Heart left ventricle (tissue), 16 donors: ENCODE measurements around the gene ATP5PB. TPM values are rescaled to one million over a fixed set of nuclear protein-coding genes. Genes with fewer than 3 reads are reported as not detected.

Experiments
- ATAC-seq, 4 donors: fragments of 200-7000 bp; cut with Tn5 transposase; one replicate each; pipeline ENCODE4 v1.9.1; 2020 to 2022; ENCODE audit warnings: moderate library complexity in 4 of 4, mild to moderate bottlenecking in 3 of 4, moderate number of reproducible peaks in 1 of 4
- DNase-seq, 5 donors: peaks; one replicate each; pipeline ENCODE4 v3.0.0-alpha.2; 2020
- H3K27ac ChIP-seq, 12 donors: fragments of 200-600 bp; sonication (generic) in 4 of 12; one replicate each; pipeline versions ENCODE4 v1.5.0 to v1.8.0; 2016 to 2022; ENCODE audit warnings: mild to moderate bottlenecking in 2 of 12
- H3K27me3 ChIP-seq, 9 donors: fragments of 200-600 bp; sonication (generic) in 2 of 9; one replicate each; pipeline versions ENCODE4 v1.5.1 to v1.8.0; 2016 to 2022; ENCODE audit warnings: mild to moderate bottlenecking in 3 of 9
- H3K36me3 ChIP-seq, 9 donors: fragments of 200-600 bp; sonication (generic) in 2 of 9; one replicate each; pipeline versions ENCODE4 v1.5.0 to v1.8.0; 2018 to 2022; ENCODE audit warnings: mild to moderate bottlenecking in 2 of 9
- H3K4me1 ChIP-seq, 12 donors: fragments of 200-600 bp; sonication (generic) in 4 of 12; one replicate each; pipeline versions ENCODE4 v1.5.0 to v1.8.0; 2016 to 2022; ENCODE audit warnings: mild to moderate bottlenecking in 3 of 12
- H3K4me3 ChIP-seq, 12 donors: fragments of 200-600 bp; sonication (generic) in 4 of 12; one replicate each; pipeline versions ENCODE4 v1.5.0 to v1.8.0; 2017 to 2022; ENCODE audit warnings: mild to moderate bottlenecking in 9 of 12, moderate library complexity in 4 of 12
- H3K9me3 ChIP-seq, 12 donors: fragments of 200-600 bp; sonication (generic) in 4 of 12; one replicate each; pipeline versions ENCODE4 v1.5.0 to v1.8.0; 2016 to 2022; ENCODE audit warnings: mild to moderate bottlenecking in 1 of 12
- CTCF ChIP-seq, 12 donors: fragments of 200-600 bp; sonication (generic) in 4 of 12; IDR thresholded peaks; one replicate each; pipeline versions ENCODE4 v1.5.0 to v1.8.0; 2018 to 2022; ENCODE audit warnings: antibody characterized with exemption in 12 of 12, mild to moderate bottlenecking in 5 of 12
- POLR2A ChIP-seq, 2 donors: fragments of 450-650 bp; IDR thresholded peaks; one replicate each; pipeline ENCODE4 v1.6.1; 2017; ENCODE audit warnings: antibody characterized with exemption in 2 of 2, mild to moderate bottlenecking in 2 of 2, moderate library complexity in 2 of 2
- WGBS, 4 donors: extraction: QIAGEN DNeasy Blood & Tissue Kit in 2 of 4; methylation state at CpG; one replicate each; pipeline versions ENCODE4 v1.1.5 to v1.1.7; 2013 to 2018; 5-methylcytosine and 5-hydroxymethylcytosine counted together
- intact Hi-C, 10 donors: fragments of 100-400 bp; cut with DNase I; formaldehyde crosslinking; loops; one replicate each; pipeline versions ENCODE4 v1.11.1 to v1.14.2; 2022
- polyA plus RNA-seq, 2 donors: library from polyadenylated mRNA; stranded (reverse); fragments of 200-250 nt; gene quantifications; one replicate each; pipeline ENCODE4 v1.2.3, GENCODE V29; 2013
- total RNA-seq, 9 donors: library from RNA; depleted of rRNA in 2 of 9; stranded (reverse); fragments of >200 nt in 2 of 9; fragmentation: NEBNext Ultra II Directional in 3 of 9; extraction: Animal tissue kit (Norgen Biotek cat#: 25700) in 3 of 9; gene quantifications; one replicate each; pipeline versions ENCODE4 v1.1.0 to v1.2.4, GENCODE V29; 2016 to 2023
- donor health status: ischemic (EF 13 %, LVEDD 7.1; RV severe dilation, severe dysfunction).
- donor health status: healthy with polysubstance abuse.
- donor health status: DM: no; HTN: yes; CAD: no.
- donor health status: DM: no; HTN: no; CAD: no.
- donor health status: ischemic (EF 25% LVEDD 6.9; RV normal size, moderate dysfunction).
- donor health status: ischemic (EF 25% LVEDD 5.7; RV mildly dilated, moderate dysfunction).
- donor health status: healthy.
- donor health status: DM: yes; HTN: yes; CAD: no.
- donor health status: ischemic (EF 35%, LVEDD 5.7; RV mildly dilated, moderate dysfunction).
- donor health status: nonischemic (EF 11% LVEDD 7.7; RV severe dilation, severe dysfunction).
- donor health status: DM: yes; HTN: yes; CAD: no.
- donor health status: PGD.
- donor health status: ischemic (EF 29% LVEDD 5.4; RV normal size, mild dysfunction).
- donor health status: nonischemic (EF 23%, LVEDD 6.1; RV moderate dilation, normal function).

Gene ATP5PB
- total and polyA plus RNA-seq, 11 donors, result 394 to 878 (median 625) TPM

GRCh38 chr1:111488669-111489068 is 39.4 kb downstream of the ATP5PB start:
- peaks cover 0 to 69% (median 0%) of the 10 kb centered on the region in 12 donors for H3K4me1 ChIP-seq
- intact Hi-C loops, result loop anchor here in 2 of 10 donors (10.0 kb wide), 2 partner anchors 876 to 886 kb away; no protein-coding TSS in a partner anchor
- H3K27me3 ChIP-seq, result no peaks in the 10 kb centered on the region
- 95 to 98% (median 97%) methylated on average over 9 of the region's 9 CpGs for WGBS, 4 donors
- H3K9me3 ChIP-seq, result no peaks in the 10 kb centered on the region
- H3K27ac ChIP-seq, result peak overlapping the region in 2 of 12 donors; percentile 30 to 92
- TF ChIP-seq POLR2A (IDR thresholded peaks at IDR 0.05) (no peak), CTCF (IDR thresholded peaks at IDR 0.05) (no peak)
- ATAC-seq, result no peak
- no peaks in the 10 kb centered on the region for H3K36me3 ChIP-seq
- peak overlapping the region in 1 of 12 donors; percentile 43 for H3K4me3 ChIP-seq
- DNase-seq, result no peak

GRCh38 chr1:111489604-111490003 is 40.3 kb downstream of the ATP5PB start:
- H3K27ac ChIP-seq, result peak overlapping the region in 4 of 12 donors; percentile 5 to 92 (median 26)
- WGBS, 4 donors, result 75 to 85% (median 82%) methylated on average over 4 of the region's 4 CpGs
- ATAC-seq, result peak; percentile 78 to 91 (median 85)

GRCh38 chr1:111490220-111490619 is 41.0 kb downstream of the ATP5PB start:
- Histone ChIP-seq H3K4me1 (peaks cover 0 to 53% (median 0%) of the 10 kb centered on the region in 12 donors), H3K27me3 (no peaks in the 10 kb centered on the region), H3K4me3 (no peak overlapping the region), H3K9me3 (peaks cover 0 to 4% (median 0%) of the 10 kb centered on the region in 12 donors), H3K36me3 (no peaks in the 10 kb centered on the region), H3K27ac (peak overlapping the region in 4 of 12 donors; percentile 12 to 92 (median 41))
- DNase-seq (no peak), ATAC-seq (no peak)
- TF ChIP-seq CTCF (IDR thresholded peaks at IDR 0.05) (no peak), POLR2A (IDR thresholded peaks at IDR 0.05) (no peak)
- intact Hi-C loops, result no loop called here
- WGBS, 4 donors, result 93 to 94% (median 93%) methylated on average over 4 of the region's 4 CpGs

More at GRCh38 chr1:111489604-111490003, 40.3 kb downstream of the ATP5PB start:
- H3K27me3 ChIP-seq, result no peaks in the 10 kb centered on the region
- intact Hi-C loops, result loop anchor here in 2 of 10 donors (10.0 kb wide), 2 partner anchors 875 to 885 kb away; no protein-coding TSS in a partner anchor
- peaks cover 0 to 2% (median 0%) of the 10 kb centered on the region in 12 donors for H3K9me3 ChIP-seq
- H3K36me3 ChIP-seq, result no peaks in the 10 kb centered on the region
- no peak for DNase-seq
- H3K4me1 ChIP-seq, result peaks cover 0 to 59% (median 0%) of the 10 kb centered on the region in 12 donors
- H3K4me3 ChIP-seq, result peak overlapping the region in 1 of 12 donors; percentile 12
- TF ChIP-seq POLR2A (IDR thresholded peaks at IDR 0.05) (no peak), CTCF (IDR thresholded peaks at IDR 0.05) (no peak)

- Histone ChIP-seq H3K27ac (peak overlapping the region in 2 of 12 donors; percentile 43 to 92), H3K4me1 (peaks cover 0 to 52% (median 0%) of the 10 kb centered on the region in 12 donors), H3K4me3 (no peak overlapping the region), H3K9me3 (peaks cover 0 to 4% (median 0%) of the 10 kb centered on the region in 12 donors), H3K27me3 (no peaks in the 10 kb centered on the region), H3K36me3 (no peaks in the 10 kb centered on the region)
- DNase-seq (no peak), ATAC-seq (no peak)
- 81 to 91% (median 87%) methylated on average over 7 of the region's 7 CpGs for WGBS, 4 donors
- intact Hi-C loops, result no loop called here
- TF ChIP-seq POLR2A (IDR thresholded peaks at IDR 0.05) (no peak), CTCF (IDR thresholded peaks at IDR 0.05) (no peak)
These were observed 41.8 kb downstream of the ATP5PB start for GRCh38 chr1:111491070-111491469.
